Activated T-cell treated with anti-CD3 and anti-CD28 coated beads for 4 hours (primary cell): ENCODE data around the gene ZNF573.
"Not testable (repeated sequence)": the region's sequence is repeated elsewhere in the genome, so short reads cannot be mapped to it uniquely, and the experiment has no call there.

Source experiments
- DNase-seq: peaks from one replicate; pipeline ENCODE4 v3.0.0-alpha.2; 2020

ZNF573 gene

DNA sequence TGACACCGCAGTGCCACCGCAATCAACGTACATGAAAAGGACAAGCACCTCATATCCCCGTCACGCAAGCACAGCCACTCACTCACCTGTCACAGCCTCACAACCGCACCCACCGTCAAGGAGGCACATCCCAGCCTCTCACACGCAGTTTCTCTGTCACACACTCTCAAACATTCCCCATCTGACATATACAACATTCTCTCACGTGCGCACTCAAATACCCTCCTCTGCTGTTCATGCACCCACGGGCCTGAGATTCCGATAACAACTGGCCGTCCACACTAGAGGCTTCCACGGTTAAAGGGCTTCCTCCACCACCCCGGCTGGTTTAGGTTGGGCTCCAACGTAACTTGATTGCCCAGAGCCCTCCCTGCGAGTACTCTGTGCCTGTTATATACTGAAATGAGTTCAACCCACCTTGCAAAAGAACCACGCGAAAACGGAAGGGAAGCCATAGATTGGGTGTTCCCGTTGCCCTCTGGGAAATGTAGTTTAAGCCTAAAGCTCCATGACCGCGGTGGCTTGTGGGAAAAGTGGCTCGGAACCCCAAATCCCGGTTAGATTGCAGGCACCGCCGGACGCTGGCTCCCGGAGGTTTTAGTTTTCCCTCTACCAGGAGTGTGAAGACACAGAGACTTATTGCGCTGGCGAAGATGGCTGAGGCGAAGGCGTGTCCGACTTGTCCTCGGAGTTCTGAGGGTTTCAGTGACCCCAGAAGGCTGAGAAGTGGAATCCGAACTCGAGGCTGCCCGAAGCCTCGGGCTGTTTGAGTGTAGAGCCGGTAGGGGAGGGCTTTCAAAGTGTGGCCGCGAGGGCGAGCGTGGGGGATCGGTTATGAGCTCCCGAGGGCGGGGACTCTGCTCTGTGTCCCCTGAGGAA lies at the start of gene ZNF573:
ZNF573 (minus strand) TSS at position 460 of the 879 bp plus-strand sequence. CDS start 5,857 bp downstream, outside the sequence.
- peak; percentile 72 for DNase-seq

DNA sequence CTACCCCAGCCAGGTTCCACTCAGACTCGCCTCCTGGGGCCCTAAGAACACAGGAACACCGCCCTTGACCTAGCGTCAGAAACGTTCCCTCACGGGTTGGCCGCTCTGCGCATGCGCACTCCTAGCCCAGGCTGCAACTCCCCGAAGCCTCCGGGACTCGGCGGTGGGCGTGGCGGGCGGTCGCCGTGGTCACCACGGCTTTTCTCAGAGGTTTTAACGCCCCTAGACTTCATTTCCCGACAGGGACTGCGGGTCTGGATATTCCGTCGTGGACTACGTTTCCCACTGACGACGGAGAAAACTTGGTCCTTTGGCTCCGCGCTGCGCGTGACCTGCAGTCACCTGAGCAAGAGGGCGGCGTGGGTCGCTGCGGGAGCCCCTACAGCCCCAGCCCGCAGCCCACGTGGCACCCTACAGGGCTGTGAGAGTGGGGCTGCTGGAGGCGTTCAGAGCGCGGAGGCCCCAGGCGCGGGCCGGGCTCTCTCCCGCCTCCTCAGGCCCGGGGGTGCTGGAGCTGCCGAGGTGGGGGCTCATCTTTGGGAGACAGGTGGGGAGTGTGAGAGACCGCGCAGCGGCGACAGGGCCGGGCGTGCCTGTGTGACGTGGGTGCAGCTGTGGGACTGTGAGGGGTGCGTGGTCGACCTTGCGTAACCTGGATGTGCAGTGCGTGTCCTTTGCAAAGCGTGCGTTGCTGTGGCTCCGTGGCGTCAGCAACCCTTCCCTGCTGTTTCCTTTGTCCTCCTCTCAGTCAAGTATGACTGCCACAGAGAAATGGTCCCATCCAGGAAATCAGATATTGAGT lies 38.0 kb upstream of the ZNF573 start:
- DNase-seq, result peak; percentile 3

- not testable (repeated sequence) for DNase-seq
Observed at GRCh38 chr19:37815611-37816010, 36.2 kb upstream of the ZNF573 start.

GRCh38 chr19:37813340-37813739 lies 34.0 kb upstream of the ZNF573 start:
- no peak for DNase-seq

- DNase-seq, result no peak
Observed at GRCh38 chr19:37809366-37809765, 30.0 kb upstream of the ZNF573 start.

- no peak for DNase-seq
Observed at GRCh38 chr19:37803249-37803840, 24.0 kb upstream of the ZNF573 start.

- no peak for DNase-seq
Observed at GRCh38 chr19:37790244-37790925, 11.0 kb upstream of the ZNF573 start.

DNA sequence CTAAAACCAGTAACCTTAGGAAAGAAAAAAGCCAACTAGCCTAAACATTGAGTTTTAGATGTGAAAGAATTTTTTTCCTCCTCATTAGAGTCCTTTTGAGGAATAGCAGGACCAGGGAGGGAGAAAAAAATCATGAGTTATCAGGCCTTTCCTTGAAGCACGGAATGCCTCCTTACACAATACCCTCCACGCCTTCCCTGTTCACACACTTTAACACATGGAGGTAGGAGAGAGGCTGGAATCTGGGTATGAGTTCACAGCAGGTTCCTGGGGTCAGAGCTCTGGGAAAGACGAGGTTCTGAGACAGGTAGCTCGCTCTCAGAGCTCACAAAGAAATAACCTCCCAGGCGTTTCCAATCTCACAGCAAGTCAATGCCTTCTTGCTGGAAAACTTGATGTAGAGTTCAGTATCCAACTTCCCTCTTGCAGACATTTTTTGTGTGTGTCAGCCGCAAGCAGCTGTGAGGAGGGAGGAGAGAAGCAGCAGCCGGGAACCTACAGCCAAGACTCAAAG lies 716 bp downstream of the ZNF573 start:
- no peak for DNase-seq

- no peak for DNase-seq
Observed at GRCh38 chr19:37770985-37771384, 8.4 kb downstream of the ZNF573 start.

DNA sequence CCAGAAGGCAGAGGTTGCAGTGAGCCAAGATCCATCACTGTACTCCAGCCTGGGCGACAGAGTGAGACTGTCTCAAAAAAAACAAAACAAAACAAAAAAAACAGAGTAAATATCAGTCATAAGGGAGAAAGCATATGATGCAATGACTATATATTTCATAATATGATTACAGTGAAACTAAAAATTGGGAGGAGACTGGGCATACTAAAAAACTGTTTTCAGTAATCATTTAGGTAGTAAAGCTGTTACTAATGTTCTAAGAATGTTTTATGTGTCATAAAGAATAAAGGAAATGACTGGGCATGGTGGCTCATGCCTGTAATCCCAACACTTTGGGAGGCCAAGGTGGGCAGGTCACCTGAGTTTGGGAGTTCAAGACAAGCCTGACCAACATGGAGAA lies 15.9 kb downstream of the ZNF573 start:
- no peak for DNase-seq

DNA sequence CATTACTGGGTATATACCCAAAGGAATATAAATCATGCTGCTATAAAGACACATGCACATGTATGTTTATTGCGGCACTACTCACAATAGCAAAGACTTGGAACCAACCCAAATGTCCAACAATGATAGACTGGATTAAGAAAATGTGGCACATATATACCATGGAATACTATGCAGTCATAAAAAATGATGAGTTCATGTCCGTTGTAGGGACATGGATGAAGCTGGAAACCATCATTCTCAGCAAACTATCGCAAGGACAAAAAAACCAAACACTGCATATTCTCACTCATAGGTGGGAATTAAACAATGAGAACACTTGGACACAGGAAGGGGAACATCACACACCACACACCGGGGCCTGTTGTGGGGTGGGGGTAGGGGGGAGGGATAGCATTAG lies 21.7 kb downstream of the ZNF573 start:
- not testable (repeated sequence) for DNase-seq

- DNase-seq, result no peak
Observed at GRCh38 chr19:37738371-37738770, 41.0 kb downstream of the ZNF573 start.

- no peak for DNase-seq
Observed at GRCh38 chr19:37725181-37725580, 54.2 kb downstream of the ZNF573 start.

GRCh38 chr19:37719927-37720265 lies 59.5 kb downstream of the ZNF573 start:
- DNase-seq, result no peak

GRCh38 chr19:37719111-37719926 lies 60.1 kb downstream of the ZNF573 start, which contains the start of gene ZNF607:
TSS of gene ZNF607 (minus strand) at chr19:37719761. CDS start at chr19:37711618, 8,143 bp downstream.
- peak; percentile 66 for DNase-seq

GRCh38 chr19:37718304-37718703 lies 61.1 kb downstream of the ZNF573 start:
- no peak for DNase-seq

DNA sequence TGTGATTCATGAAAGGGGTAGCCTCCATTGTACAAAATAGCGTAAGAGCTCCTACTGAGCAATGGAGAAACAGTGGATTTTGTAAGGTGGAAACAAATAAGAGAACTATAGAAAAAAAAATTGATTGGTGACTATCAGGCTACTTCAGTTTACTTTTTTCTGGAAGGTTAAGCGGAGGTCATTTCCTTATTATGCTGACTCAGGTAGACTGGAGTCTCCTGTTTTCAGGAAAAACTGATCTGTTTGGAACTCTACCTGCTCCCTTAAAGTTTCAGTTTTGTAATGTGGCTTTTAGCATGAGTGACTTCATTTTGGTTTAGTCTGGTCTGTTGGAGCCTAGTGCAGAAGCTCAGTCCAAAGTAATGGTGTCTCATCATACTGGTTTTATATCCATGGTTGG lies 63.2 kb downstream of the ZNF573 start:
- no peak for DNase-seq

DNA sequence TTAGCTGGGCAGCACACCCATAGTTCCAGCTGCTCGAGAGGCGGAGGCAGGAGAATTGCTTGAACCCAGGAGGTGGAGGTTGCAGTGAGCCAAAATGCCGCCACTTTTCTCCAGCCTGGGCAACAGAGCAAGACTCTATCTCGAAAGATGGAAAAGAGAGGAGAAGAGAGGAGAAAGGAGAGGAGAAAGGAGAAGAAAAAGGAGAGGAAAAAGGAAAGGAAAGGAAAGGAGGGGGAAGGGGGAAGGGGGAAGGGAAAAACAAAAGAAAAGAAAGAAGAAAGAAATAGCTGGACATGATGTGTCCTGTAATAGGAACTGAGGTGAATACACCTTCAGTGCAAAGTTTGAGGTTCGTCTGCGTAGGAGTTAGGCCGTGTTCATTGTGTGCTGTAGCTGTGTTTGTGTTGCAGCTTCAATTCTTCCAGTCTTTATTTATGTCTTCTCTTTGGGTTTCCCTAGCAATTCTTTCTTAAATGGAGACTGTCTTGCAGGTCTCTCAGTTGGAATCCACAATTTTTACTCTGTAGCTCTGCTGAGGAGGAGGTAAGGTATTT lies 73.3 kb downstream of the ZNF573 start:
- no peak for DNase-seq

DNA sequence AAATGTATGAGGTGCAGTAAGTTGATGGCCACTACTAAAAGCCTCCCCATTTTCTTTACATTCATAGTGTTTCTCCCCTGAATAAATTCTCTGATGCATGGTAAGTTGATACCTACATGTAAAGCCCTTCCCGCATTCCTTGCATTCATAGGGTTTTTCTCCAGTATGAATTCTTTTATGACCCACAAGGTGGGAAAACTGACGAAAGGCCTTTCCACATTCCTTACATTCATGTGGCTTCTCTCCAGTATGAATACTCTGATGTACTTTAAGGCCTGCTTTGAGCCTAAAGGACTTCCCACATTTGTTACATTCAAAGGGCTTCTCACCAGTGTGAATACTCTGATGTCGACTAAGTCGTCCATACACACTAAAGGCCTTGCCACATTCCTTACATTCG lies 80.3 kb downstream of the ZNF573 start:
- DNase-seq, result no peak

DNA sequence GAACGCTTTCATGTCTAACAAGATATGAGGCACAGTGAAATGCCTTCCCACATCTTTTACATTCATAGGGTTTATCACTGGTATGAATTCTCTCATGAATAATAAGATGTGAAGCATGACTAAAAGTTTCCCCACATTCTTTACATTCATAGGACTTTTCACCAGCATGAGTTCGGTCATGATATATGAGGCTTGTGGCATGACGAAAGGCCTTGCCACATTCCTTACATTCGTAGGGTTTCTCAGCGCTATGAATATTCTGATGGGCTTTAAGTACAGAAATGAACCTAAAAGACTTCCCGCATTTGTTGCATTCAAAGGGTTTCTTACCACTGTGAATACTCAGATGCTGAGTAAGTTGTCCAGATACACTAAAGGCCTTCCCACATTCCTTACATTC lies 81.2 kb downstream of the ZNF573 start:
- DNase-seq, result no peak

- DNase-seq, result no peak
Observed at GRCh38 chr19:37695144-37695899, 84.1 kb downstream of the ZNF573 start.
